ENCODE data around the gene FBXO28. TPM values are rescaled to one million over a fixed set of nuclear protein-coding genes. Genes with fewer than 3 reads are reported as not detected.
A peak's percentile ranks its signal among the peaks of the same experiment; 100 is the strongest.

FBXO28 gene
- total RNA-seq, 4 donors from 2014 or later: 16.7 to 21.3 (median 18.8) TPM

- H3K36me3 ChIP-seq: no peaks in the 10 kb centered on the region
- TF ChIP-seq, protein P1, sequence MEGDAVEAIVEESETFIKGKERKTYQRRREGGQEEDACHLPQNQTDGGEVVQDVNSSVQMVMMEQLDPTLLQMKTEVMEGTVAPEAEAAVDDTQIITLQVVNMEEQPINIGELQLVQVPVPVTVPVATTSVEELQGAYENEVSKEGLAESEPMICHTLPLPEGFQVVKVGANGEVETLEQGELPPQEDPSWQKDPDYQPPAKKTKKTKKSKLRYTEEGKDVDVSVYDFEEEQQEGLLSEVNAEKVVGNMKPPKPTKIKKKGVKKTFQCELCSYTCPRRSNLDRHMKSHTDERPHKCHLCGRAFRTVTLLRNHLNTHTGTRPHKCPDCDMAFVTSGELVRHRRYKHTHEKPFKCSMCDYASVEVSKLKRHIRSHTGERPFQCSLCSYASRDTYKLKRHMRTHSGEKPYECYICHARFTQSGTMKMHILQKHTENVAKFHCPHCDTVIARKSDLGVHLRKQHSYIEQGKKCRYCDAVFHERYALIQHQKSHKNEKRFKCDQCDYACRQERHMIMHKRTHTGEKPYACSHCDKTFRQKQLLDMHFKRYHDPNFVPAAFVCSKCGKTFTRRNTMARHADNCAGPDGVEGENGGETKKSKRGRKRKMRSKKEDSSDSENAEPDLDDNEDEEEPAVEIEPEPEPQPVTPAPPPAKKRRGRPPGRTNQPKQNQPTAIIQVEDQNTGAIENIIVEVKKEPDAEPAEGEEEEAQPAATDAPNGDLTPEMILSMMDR (IDR thresholded peaks at IDR 0.05): no peak
- TF ChIP-seq POLR2A (IDR thresholded peaks at IDR 0.05): no peak
- TF ChIP-seq EP300 (IDR thresholded peaks at IDR 0.05): no peak
- H3K27ac ChIP-seq: no peak overlapping the region
- DNase-seq (ENCODE audit: low spot score in 2 of 2): no peak
- H3K4me3 ChIP-seq: no peak overlapping the region
- H3K27me3 ChIP-seq: peaks cover 0 to 14% of the 10 kb centered on the region in 2 donors
- H3K4me1 ChIP-seq: no peaks in the 10 kb centered on the region
- no peaks in the 10 kb centered on the region for H3K9me3 ChIP-seq
Measured at GRCh38 chr1:224107282-224107625, 6.7 kb upstream of the FBXO28 start.

GRCh38 chr1:224108991-224109390 is 4.9 kb upstream of the FBXO28 start:
- Histone ChIP-seq H3K27ac (no peak overlapping the region), H3K27me3 (peaks cover 0 to 14% of the 10 kb centered on the region in 2 donors), H3K36me3 (no peaks in the 10 kb centered on the region), H3K4me3 (no peak overlapping the region), H3K9me3 (no peaks in the 10 kb centered on the region), H3K4me1 (peaks cover 0 to 5% (median 0%) of the 10 kb centered on the region in 4 donors)
- TF ChIP-seq EP300 (IDR thresholded peaks at IDR 0.05) (no peak), POLR2A (IDR thresholded peaks at IDR 0.05) (no peak)
- TF ChIP-seq, protein P1 (IDR thresholded peaks at IDR 0.05): no peak
- DNase-seq (ENCODE audit: low spot score in 2 of 2): no peak

DNA sequence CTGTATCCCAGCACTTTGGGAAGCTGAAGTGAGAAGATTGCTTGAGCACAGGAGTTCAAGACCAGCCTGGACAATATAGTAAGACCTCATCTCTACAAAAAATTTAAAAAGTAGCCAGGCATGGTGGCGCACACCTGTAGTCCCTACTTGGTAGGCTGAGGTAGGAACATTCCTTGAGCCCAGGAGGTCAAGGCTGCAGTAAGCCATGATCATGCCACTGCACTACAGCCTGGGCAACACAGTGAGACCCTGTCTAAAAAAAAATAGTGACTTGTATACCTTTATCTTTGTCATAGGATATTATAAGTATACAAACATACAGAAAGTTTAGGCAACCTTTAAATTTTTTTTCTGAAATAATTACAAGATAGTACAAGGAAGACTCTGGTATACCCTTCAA is 3.9 kb upstream of the FBXO28 start:
- no peaks in the 10 kb centered on the region for H3K36me3 ChIP-seq
- H3K27me3 ChIP-seq: peaks cover 0 to 14% of the 10 kb centered on the region in 2 donors
- TF ChIP-seq, protein P1 (IDR thresholded peaks at IDR 0.05): no peak
- TF ChIP-seq EP300 (IDR thresholded peaks at IDR 0.05) (no peak), POLR2A (IDR thresholded peaks at IDR 0.05) (no peak)
- H3K27ac ChIP-seq: no peak overlapping the region
- WGBS, 2 donors: 88 to 95% methylated on average over 1 of the region's 1 CpG
- H3K9me3 ChIP-seq: no peaks in the 10 kb centered on the region
- peaks cover 0 to 11% (median under 1%) of the 10 kb centered on the region in 4 donors for H3K4me1 ChIP-seq
- no peak for DNase-seq (ENCODE audit: low spot score in 2 of 2)
- H3K4me3 ChIP-seq: no peak overlapping the region

GRCh38 chr1:224113005-224113404 is 906 bp upstream of the FBXO28 start:
- WGBS, 2 donors: 80 to 85% methylated on average over 10 of the region's 10 CpGs
- Histone ChIP-seq H3K9me3 (no peaks in the 10 kb centered on the region), H3K36me3 (no peaks in the 10 kb centered on the region), H3K4me1 (peaks cover 0 to 29% (median 12%) of the 10 kb centered on the region in 4 donors), H3K27me3 (peaks cover 0 to 8% of the 10 kb centered on the region in 2 donors), H3K27ac (peak overlapping the region in 1 of 4 donors; percentile 84), H3K4me3 (no peak overlapping the region)
- TF ChIP-seq, protein P1 (IDR thresholded peaks at IDR 0.05): no peak
- TF ChIP-seq EP300 (IDR thresholded peaks at IDR 0.05) (no peak), POLR2A (IDR thresholded peaks at IDR 0.05) (no peak)
- no peak for DNase-seq (ENCODE audit: low spot score in 2 of 2)

DNA sequence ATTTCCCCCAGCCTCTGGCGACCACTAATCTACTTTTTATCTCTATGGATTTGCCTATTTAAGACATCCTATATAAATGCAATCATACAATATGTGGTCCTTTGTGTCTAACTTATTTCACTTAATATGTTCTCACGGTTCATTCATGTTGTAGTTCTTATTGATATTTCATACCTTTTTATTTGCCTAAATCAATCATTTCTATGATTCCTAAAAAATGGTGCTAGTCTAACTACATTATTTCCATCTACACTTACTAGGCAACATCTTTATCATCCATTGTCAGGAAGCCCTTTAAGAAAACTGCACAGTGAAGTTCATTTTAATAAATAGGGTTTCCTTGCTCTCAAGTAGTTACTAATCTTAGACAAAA is 380 bp upstream of the FBXO28 start:
- TF ChIP-seq, protein P1 (IDR thresholded peaks at IDR 0.05): no peak
- TF ChIP-seq POLR2A (IDR thresholded peaks at IDR 0.05): no peak
- no peak for TF ChIP-seq EP300 (IDR thresholded peaks at IDR 0.05)
- no peaks in the 10 kb centered on the region for H3K36me3 ChIP-seq
- DNase-seq (ENCODE audit: low spot score in 2 of 2): no peak
- H3K9me3 ChIP-seq: no peaks in the 10 kb centered on the region
- H3K4me3 ChIP-seq: peak overlapping the region; percentile 68 to 93 (median 78)
- peaks cover 0 to 3% of the 10 kb centered on the region in 2 donors for H3K27me3 ChIP-seq
- WGBS, 2 donors: 65 to 67% methylated on average over 2 of the region's 2 CpGs
- peaks cover 0 to 33% (median 12%) of the 10 kb centered on the region in 4 donors for H3K4me1 ChIP-seq
- peak overlapping the region; percentile 84 to 94 (median 94) for H3K27ac ChIP-seq

All from tibial nerve (tissue), 4 donors.